IPS DF 4.7 (cell line): ENCODE results near the gene ACSF3.

ENCODE experiments used
- DNase-seq: peaks from one replicate; pipeline ENCODE4 v3.0.0-alpha.2; 2013; ENCODE audit warnings: low spot score; ENCODE audit errors: extremely low read depth

Gene ACSF3

GRCh38 chr16:89143201-89143741 is 49.6 kb downstream of the ACSF3 start:
- DNase-seq, result no peak

- no peak for DNase-seq
Observed at GRCh38 chr16:89143911-89144675, 50.4 kb downstream of the ACSF3 start.

GRCh38 chr16:89144681-89145080 is 51.0 kb downstream of the ACSF3 start:
- no peak for DNase-seq

GRCh38 chr16:89145406-89146161 is 51.9 kb downstream of the ACSF3 start:
- no peak for DNase-seq

DNA sequence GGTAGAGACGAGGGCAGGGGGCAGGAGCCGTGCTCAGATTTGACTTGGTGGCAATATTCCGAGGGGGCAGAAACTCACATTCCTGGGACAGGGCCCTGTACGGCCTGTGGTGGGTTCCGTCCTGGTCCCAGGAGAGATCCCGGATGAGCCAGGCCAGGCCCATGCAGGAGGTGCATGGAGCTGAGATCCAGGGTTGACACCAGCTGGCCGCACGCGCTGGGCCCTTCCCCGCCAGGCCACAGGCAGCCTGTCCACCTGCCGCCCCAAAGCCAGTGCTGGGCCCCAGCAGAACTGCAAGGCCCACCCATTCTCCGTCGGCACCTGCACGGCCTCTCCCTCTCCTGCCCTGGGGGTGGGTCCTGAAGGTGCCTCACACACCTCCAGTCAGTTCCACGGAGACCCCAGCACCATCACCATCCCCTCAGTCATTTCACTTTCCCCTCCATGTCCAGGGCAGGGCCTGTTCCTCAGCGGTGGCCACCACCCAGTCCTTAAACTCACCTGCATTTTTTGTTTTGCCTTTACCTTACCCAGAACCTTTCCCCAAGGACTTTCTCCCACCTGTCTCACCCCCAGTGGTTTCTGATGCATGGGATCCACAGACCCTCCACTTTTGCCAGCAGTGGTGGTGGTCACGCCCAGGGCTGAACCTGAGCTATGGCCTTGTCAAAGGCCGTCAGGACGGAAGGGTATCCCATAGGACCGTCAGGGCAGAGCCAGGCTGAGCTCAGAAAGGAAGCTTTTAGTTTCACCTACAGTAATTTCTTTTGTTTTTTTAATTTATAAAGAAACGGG is 52.8 kb downstream of the ACSF3 start:
- DNase-seq, result no peak

GRCh38 chr16:89147085-89147817 is 53.6 kb downstream of the ACSF3 start:
- DNase-seq, result no peak

- DNase-seq, result no peak
Observed at GRCh38 chr16:89149386-89149785, 55.7 kb downstream of the ACSF3 start.

DNA sequence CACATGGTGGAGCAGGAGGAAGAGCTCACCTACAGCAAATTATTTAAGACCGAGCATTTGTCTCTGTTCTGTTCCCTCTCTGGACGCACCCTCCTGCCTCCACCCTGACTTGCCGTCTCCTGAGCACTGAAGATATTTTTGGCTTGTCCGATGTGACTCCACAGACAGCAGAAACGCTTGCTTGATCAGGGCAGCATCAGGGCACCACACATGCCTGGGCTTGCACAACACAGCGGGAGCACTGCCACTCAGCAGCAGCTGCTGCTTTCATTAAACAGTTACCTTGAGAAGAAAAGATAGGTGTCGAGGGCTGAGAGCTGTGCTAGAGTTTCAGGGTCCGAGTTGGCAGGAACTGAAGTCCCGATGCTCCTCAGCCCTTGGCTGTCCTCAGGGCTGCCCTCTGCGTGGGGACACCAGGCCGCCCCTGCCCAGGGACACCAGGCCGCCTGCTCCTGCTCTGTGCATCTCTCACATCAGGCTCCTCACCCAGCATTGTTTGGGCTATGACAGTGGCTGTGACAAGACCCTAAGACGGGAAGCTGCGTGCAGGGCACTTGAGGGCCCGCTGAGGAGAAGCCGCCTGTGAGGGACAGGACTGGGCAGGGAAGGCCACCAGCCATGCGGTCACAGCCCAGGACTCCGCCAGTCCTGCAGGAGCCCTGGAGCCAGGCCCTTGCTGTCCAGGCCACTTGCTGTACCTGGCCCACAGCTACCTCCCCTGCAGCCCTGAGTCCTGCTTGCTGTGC is 56.6 kb downstream of the ACSF3 start:
- DNase-seq, result no peak

- no peak for DNase-seq
Observed at GRCh38 chr16:89150981-89151380, 57.3 kb downstream of the ACSF3 start.

GRCh38 chr16:89152831-89153700 is 59.4 kb downstream of the ACSF3 start:
- no peak for DNase-seq

GRCh38 chr16:89153848-89154271 is 60.2 kb downstream of the ACSF3 start:
- no peak for DNase-seq

DNA sequence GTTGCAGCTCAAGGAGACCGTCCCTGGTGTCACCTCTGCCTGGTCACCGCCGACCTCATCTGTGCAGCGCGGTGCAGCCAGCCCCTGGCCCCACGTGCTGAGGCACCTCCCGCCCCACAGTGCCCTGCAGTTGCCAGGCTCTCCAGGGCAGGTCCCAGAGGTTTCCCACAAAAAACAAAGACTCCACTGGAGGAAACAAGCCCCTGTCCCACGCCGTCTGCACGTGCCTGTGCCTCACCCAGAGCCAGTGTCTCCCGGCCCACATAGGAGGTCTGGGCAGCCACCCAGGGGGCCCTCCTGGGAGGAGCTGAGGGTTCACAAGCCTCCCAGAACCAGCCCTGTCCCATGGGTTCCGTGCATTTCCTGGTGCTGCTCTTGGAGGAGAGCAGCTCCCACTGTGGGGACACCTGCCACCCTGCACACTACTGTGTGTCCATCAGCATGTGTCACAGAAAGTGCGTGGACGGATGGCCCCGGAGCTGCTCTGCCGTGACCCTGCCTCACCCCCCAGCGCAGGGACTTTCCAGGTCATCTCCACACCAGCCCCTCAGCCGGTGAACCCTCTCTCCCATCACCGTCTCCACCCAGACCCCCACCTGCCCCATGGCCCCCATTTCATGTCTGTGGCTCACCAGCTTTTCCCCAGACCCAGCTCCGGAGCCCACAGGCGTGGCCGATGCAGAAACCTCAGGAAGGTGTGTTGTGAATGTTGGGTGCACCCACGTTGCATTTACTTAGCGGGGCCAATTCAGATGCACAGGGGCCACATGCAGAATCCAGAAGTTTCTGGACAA is 60.9 kb downstream of the ACSF3 start:
- no peak for DNase-seq

DNA sequence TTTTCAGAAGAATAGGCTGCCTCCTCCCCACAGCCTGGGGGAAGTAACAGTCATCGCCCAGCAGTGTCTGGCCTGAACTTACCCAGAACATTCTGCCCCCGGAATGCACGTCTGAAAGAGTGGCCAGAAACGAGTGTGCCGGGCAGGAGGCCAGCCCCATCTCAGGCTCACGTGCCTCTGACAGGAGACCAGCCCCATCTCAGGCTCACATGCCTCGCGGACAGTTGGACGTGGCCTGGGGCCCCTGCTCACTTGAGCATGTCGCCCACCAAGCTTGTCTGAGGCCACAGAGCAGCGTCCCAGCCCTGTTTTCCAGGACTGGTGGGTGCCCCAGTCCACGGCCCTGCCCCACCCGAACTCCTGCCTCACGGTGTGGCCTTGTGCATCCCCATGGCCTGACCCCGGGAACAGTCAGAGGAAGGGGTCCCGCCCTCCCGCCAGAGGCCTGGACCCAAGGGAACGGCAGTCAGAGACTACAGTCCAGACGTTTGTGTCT is 61.6 kb downstream of the ACSF3 start:
- DNase-seq, result no peak

DNA sequence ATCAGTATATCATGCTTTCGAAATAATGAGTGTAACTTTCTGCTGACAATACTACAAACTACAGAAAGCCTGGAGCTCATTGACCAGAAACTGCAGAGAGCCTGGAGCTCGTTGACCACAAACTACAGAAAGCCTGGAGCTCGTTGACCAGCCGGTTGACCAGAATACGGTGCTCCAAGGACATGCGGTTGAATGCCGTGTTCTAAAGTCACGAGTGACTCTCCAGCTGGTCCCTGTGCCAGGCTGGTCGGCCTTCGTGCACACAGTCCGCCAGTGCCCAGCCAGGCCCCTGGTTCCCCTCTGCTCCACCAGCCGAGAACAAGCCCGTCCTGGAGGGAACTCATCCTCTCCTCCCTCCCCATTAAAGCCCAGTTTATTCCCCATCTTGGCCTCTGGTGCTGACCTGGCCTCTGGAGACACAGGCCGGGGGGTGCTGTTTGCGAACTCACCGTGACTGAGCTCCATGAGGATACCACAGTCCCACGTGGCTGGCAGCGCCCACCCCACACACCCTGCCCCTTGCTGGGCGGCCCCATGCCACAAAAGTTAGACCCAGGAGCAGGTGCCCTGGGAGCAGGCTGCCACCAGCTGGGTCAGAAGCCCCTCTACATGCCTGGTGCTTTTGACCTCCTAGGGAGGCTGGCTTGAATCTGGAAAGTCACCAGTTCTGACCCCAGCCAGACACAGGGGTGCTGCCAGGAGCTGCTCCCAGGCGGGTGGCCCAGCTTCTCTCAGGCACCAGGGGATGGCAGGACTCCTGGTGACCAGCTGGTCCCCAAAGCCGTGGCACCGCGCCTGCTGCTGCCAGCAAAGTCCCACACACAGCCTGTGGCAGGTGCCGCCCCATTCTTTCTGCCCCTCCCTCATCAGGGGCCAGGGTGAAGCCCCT is 62.4 kb downstream of the ACSF3 start:
- DNase-seq, result no peak

GRCh38 chr16:89156740-89157645 is 63.3 kb downstream of the ACSF3 start:
- no peak for DNase-seq

GRCh38 chr16:89157778-89158177 is 64.1 kb downstream of the ACSF3 start:
- DNase-seq, result no peak
